ENCODE data around the gene CCNY.
"Not testable (repeated sequence)": the region's sequence is repeated elsewhere in the genome, so short reads cannot be mapped to it uniquely, and the experiment has no call there.

The CCNY gene

DNA sequence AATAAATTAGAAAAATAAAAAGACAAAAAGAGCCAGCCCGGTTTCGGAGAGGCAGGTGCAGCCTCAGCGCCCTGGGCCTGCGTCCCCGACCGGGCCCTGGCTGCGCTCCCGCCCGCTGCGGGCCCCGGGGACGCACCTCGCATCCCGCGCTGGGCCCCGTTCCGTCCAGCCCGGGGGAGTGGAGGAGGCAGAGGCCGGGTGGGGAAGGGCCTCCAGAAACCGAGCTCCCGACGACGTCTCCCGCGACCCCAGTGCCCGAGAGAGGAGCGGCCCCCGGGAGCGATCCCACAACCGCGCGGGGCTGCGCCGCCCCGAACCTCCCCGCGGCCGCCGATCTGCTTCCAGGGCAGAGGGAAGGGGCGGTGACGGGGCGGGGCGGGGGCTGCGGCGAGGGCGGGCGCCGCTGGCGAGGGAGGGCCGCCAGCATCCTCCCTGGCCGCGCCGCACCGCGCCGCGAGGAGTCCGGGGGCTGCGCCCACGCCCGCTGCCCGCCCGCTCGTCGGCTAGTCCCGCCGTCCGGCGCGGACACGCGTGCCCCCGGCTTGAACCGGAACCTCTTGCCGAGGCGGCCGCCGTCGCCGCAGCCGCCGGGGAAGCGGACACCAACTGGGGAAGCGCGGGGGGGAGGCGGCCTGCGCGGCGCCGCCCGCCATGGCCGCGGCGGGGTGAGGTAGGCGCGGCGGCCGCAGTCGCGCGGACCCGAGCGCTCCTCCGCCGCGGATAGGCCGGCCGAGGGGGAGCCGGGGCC lies at the start of gene CCNY:
TSS of gene CCNY (plus strand) at position 426 of the 748 bp plus-strand sequence. CDS start 545 bp downstream, outside the sequence.
- DNase-seq: peak; percentile 89

DNA sequence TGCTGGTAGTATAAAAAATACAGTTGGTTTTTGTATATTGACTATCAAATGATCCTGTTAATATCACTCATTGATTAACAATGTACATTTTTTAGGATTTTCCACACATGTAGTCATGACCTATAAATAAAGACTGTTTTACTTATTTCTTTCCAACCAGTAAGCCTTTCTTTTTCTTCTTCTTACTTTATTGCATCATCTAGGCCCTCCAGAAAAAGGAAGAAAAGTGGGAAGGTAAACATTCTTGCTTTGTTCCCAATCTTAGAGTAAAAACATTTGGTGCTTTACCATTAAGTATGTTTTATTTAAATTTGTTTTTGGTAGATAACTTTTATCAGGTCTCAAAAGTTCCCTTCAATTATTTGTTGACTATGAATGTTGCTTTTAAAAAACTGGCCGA lies 47.1 kb upstream of the CCNY start:
- no peak for DNase-seq

DNA sequence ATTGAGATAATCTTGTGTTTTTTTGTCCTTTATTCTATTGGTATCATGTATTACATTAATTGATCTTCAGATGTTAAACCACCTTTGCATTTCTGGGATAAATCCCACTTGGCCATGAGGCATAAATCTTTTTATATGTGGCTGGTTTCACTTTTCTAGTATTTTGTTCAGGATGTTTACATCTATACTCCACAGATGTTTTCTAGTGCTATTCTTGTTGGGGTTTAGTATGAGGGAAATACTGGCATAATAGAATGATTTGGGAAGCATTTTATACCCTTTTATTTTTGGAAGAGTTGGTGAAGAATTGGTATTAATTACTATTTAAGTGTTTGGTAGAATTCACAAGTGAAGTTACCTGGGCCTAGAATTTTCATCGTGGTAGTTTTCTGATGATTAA lies 41.8 kb upstream of the CCNY start:
- DNase-seq: no peak

DNA sequence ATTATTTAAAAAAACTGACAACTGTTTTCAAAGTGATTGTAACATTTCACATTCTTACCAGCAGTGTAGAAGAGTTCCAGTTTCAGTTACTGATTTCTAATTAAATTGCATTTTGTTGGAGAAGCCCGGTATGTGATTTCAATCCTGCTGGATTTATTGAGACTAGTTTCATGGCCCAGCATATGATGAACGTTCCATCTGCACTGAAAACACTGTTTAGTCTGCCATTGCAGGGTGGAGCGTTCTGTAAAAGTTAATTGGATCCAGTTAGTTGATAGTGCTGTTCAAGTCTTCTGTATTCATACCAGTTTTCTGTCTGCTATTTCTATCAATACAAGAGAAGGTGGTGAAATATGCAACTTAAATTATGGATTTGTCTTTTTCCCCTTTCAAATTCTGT lies 37.3 kb upstream of the CCNY start:
- no peak for DNase-seq

DNA sequence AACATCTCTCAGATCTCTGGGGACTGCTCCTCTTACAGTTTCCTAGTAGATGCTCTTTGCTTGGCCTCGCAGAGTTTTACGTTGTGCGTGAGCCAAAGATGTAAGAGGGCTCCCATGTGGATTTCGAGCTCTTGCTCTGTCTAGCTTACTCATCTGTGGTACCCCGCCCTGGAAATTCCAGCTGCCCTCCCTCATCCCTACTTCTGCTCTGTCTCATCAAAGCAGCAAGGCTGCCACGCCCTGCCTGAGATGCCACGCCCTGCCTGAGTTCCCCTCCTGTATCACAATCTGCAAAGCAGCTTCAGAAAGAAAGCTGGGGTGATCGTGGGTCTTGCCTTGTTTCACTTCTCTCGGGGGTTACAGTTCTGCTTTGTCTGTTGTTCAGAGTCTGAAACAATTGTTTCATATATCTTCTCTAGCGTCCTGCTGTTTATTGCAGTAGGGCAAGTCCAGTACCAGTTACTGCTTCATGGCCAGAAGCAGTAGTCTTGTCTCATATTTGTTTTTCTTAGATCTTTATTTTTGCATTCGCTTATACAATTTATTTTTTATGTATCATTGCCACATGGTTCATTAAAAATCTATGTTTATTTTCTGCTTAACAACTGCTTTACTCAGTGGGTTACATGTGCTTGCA lies 36.1 kb upstream of the CCNY start:
- peak; percentile 63 for DNase-seq

DNA sequence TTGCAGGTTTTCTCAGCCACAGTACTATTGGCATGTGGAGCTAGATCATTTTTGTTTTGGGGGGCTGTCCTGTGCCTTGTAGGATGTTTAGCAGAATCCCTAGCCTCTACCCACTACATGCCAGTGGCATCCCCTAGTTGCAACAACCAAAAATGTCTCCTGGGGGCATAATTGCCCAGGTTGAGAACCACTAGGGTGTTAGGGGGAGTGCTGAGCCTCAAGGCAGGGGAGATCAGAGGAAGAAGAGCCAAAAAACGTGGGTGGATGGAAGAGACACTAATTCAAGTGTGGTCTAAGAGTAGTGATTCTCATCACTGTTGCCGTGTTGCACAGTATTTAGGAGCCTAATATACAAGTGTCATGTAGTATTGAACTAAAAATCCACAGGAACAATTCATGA lies 31.7 kb upstream of the CCNY start:
- DNase-seq: no peak

DNA sequence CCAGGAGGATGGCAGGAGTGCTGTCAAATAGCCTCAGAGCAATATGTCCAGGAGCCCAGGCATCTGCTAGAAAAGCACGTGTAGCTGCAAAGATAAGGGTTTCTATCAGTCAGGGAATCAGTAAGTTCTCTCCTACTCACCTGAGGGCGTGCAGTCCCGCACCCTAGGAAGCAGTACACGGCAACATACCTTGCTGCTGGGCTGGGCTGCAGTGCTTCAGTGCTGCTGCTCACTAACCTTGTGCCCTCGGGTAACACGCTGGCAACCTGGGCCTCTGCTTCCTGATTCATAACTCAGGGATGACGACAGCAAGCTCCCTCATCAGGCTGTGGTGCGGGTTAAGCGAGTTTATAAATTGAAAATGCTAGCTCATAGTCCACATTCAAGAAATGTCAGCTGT lies 29.5 kb upstream of the CCNY start:
- DNase-seq: peak; percentile 87

DNA sequence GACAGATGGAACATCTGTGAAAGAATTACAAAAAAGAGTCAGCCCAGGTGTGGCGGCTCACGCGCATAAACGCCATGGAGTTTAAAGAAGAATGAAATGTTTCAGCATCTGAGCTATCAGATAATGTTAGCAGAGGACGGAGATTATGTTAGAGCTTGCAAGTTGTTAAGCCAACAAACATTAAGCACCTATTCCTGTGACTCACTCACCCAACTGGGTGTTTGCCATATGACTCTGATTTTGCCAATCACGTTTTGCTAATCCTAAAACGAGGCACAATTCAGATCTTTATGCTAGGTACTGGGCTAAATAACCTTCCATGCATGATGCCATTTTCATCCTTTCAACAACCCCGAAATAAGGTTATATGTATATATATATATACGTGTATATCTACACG lies 29.0 kb upstream of the CCNY start:
- DNase-seq: no peak

DNA sequence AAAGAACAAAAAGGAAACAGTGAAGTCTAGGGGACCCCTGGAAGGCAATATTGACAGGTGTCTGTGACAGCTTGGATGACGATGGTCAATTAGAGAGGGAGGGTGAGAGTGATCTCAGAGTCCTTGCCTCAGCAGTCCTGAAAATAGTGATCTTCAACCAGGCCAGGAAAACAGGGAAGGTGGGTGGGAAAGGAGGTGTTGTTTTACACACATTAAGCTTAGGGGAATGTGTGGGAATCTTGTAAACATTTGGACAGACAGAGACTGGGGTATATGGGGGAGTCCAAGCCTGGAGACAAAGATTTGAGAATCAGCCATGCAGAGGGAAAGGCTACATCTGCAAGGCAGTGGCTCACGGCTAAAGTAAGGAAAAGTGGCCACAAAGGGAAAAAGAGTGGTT lies 27.5 kb upstream of the CCNY start:
- DNase-seq: no peak

DNA sequence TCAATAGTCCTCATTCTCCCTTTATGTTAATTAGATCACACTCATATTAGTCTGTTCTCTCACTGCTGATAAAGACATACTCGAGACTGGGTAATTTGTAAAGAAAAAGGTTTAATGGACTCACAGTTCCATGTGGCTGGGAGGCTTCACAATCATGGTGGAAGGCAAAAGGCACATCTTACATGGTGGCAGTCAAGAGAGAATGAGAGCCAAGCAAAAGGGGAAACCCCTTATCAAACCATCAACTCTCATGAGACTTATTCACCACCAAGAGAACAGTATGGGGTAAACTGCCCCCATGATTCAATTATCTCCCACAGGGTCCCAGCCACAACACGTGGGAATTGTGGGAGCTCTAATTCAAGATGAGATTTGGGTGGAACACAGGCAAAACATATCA lies 22.2 kb upstream of the CCNY start:
- DNase-seq: not testable (repeated sequence)

DNA sequence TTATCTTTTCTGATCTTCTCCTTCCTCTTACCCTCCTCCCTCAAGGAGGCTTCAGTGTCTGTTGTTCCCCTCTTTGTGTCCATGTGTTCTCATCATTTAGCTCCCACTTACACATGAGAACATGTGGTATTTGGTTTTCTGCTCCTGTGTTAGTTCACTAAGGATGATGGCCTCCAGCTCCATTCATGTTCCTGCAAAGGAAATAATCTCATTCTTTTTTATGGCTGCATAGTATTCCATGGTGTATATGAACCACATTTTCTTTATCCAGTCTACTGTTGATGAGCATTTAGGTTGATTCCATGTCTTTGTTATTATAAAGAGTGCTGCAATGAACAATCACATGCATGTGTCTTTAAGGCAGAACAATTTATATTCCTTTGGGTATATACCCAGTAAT lies 21.1 kb upstream of the CCNY start:
- not testable (repeated sequence) for DNase-seq

DNA sequence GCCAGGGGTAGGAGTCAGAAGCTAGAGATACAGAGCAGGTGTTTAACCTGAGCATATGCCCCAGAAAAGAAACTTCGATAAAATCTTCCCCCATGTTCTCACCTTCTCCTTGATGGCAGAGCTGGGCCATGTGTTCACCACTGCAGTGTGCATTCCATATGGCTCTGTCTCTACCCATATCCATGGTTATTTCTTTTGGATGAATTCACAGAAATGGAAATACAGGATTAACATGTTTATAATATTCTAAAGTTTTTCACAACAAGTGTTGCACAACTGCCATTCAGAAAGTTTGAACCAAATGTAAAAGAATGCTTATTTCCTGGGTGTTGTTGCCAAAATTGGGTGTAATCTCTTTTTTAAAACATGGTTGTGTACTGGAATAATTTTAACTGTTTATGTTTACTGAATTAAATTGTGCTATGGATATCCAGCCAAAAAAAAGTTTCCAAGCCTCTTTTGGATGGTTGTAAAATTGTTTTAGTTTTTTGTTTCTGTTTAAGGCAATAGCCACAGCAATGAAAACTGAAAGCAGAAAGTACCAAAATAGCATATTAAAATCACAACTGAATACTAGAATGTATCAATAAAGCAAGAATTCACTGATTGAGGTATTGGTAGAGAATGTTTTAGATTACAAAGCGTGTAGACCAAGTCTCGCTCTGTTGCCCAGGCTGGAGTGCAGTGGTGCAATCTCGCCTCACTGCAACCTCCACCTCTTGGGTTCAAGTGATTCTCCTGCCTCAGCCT lies 19.9 kb upstream of the CCNY start:
- DNase-seq: no peak

DNA sequence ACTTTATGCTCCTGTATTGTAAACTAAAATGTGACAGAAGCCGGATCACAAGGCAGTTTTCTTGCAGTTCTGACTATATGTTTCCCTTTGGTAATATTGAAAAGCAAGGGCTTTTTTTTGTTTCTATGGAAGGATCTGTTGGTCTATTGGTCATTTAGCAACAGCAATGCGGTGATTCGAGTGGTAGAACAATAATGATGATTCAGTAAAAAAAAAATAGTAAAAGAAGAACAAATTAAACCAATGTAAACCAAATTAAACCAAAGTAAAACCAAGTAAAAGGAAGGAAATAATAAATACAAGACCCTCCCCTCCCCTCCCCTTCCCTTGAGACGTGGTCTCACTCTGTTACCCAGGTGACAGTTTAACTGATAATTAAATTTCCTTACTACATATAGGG lies 17.8 kb upstream of the CCNY start:
- DNase-seq: no peak

DNA sequence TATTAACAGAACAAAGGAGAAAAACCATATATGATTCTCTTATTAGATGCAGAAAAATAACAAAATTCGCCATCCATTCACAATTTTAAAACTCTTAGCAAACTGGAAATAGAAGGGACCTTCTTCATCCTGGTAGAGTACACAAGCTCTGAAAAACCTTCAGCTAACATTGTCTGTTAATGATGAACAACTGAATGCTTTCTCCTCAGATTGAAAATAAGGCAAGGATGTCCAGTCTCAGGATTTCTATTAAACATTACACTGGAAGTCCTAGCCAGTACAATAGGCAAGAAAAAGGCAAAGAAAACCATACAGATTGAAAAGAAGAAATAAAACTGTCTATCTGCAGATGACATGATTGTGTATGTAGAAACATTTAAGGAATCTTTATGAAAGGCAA lies 16.0 kb upstream of the CCNY start:
- DNase-seq: no peak

DNA sequence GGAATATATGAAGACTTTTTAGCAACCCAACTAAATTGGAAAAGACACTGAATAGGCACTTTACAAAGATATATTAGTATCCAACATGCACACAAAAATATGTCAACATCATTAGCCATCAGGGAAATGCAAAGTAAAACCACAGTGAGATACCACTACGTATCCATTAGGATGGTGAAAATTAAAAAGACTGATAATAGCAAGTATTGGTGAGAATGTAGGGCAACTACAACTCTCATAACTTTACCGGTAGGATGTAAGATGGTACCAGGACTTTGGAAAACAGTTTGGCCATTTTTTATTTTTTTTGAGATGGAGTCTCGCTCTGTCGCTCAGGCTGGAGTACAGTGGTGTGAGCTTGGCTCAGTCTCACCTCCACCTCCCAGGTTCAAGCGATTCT lies 13.7 kb upstream of the CCNY start:
- no peak for DNase-seq

DNA sequence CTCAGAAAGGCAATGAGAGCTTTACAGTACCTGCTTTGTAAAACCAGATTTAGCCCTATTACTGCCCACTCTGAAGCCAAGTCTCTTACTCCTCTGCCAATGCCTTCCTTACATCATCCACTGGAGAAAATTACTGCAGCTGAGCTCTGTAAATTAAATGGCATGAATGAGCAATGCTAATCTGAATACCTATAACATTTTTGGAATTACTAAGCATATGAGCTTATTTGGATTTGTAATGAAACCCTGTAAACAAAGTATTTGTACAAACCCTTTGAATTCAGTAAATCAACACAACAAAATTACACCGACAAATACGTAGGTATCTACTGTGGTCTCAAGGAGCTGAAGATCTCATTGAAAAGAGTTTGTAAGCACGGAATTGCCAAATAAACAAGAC lies 12.1 kb upstream of the CCNY start:
- DNase-seq: no peak

DNA sequence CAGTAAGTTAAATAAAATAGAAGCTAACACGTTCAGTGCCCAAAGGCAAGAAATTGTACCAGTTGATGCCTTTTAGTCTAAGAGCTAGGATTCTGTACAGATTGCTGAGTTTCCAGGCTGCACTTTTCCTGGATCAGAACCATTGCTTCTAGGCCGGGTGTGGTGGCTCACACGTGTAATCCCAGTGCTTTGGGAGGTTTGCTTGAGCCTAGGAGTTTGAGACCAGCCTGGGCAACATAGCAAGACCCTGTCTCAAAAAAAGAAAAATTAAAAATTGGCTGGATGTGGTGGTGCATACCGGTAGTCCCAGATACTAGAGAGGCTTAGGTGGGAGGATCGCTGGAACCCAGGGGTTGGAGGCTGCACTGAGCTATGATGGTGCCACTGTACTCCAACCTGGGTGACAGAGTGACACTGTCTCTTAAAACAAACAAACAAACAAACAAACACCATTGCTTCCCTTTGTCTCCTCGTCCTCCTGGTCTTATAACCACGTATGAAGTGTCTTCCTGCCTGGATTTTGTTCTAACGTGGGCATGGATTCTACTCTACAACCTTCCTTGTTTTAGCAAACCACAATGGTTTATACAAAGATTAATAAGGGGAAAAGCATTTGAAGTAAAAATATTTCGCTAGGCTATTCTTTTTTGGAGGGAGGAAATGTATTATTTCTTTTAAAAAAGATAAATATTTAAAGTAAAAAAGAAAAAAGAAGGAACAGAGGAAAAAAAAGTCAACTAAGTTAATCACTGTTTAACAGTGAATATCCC lies 9.7 kb upstream of the CCNY start:
- no peak for DNase-seq

DNA sequence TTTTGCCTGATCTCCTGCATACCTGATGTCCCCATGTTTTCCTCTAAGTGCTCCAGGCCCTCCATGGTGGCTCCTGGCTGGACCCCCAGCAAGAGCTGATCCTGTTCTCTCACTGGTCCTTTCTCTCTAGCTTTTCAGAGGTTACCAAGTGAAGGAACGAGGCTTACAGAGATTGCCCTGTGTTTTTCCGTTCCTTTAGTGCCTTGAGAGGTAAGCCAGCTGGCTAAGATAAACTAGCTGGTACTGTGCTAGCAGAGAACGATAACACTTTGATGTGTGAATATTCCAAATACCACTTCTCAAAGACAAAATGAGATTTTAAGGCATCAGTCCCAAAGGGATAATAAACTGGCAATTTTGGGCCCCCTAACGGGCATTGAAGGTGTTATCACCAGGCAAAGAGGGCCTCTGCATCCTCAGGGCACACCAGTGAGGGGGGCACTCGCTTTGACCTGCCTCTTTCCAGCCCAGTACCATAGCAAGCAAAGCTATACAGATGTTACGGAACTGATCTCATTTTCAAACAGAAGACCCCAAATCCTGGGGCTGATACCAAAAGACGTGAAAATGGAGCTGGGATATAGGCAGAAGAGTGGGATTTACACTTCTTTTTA lies 8.4 kb upstream of the CCNY start:
- no peak for DNase-seq

DNA sequence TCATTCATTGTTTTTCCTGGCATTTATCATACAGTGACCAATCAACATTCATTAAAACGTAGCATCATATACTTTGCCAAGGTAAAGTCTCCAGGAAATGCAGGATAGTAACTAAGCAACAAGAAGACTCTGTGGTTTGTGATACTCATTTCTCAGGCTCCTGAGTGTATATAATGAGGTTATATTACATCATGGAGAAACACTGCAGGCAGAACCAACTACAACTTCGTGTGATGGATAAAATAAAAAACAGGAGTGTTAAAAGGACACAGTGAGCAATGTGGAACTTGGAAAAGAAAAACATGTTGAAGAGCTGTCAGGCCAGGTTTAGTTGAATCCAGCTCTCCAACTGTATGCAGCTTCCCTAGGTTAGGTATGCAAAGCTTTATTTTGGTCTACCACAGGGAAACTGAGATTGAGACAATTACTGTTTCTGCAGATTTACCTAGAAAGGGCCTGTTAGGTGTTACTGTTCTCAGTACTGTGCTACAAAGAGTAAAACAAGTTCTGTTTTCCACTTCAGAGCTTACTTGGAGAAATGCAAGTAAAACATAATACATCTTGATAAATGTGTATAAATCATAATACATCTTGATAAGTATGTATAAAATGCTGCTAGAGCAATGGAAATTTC lies 7.8 kb upstream of the CCNY start:
- no peak for DNase-seq

DNA sequence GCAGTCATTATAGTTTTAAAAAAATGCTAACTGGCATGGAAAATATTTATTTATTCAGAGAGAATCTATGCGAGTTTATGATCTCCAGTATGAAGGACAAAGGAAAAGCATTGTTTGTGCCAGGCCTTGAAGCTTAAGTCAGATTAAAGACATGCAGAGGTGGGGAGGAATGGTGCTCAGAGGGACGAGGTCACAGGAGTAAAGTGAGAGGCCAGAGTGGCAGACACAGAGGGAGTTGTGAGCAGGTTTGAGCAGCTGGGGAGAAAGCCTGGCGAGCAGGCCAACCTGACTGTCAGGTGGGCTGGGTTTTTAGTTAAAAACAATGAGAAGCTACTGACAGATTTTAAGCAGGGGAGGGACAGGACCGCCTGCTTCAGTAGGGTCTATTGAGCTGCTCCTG lies 6.8 kb upstream of the CCNY start:
- DNase-seq: peak; percentile 66

DNA sequence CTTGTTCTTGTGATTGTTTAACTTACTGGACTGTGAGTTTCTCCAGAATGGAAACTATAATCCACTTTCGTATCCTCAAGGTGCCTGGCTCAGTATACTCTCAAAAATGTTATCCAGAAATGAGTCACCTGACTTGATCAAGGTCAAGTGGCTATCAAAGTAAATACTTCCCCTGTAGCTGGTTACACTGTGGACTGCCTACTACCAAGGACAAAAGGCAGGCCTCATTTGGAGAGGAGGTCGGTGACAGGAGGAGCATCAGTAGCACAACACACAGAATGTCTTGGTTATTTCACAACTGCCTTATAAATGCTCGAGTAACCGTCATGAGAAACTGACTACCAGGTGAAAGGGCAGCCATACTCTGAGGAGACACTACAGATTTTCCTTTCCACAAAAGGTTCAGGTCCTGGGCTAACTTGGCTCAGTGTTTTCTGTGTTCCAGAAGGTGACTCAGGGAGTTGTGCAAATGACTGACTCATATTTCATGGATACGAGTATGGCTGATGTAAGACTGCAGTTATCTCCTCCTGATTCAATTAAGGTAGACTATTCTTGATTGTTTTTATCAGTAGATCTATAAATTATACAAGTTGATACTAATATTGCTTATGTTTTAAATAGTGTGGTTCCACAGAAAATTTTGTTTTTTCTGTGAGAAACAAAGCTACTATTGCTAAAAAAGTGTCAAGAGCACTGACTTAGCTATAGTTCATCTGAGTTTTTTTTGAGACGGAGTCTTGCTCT lies 4.2 kb upstream of the CCNY start:
- no peak for DNase-seq

DNA sequence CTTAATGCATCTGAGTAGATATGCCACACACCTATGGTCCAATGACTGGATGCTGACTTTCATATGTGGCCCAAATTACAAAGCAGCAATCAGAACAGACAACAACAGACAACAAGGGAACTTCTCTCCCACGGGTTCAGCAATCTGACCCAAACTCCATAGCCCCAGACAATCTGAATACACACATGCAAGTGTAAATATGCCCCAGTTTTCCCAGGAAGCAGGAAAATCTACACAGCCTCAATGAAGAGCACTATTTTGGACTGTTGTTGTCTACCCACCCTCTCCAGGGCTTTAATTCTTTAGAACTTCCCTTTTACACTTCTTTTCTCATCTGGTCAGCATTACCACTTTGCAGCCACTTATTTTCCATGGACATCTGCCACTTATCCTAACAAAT lies 2.0 kb upstream of the CCNY start:
- DNase-seq: no peak

Measured in islet precursor cell (in vitro differentiated cells).